Breast epithelium (tissue), 3 donors: ENCODE data around the gene GULP1.

Experiments
- CTCF ChIP-seq, 3 donors: fragments of 450-650 bp; IDR thresholded peaks; one replicate each; pipeline ENCODE4 v1.5.1; 2016 to 2017; ENCODE audit warnings: antibody characterized with exemption in 3 of 3, mild to moderate bottlenecking in 3 of 3, moderate library complexity in 3 of 3
- POLR2A ChIP-seq: fragments of 450-650 bp; IDR thresholded peaks from one replicate; pipeline ENCODE4 v1.6.1; 2016; ENCODE audit warnings: antibody characterized with exemption, mild to moderate bottlenecking, moderate library complexity
- POLR2AphosphoS5 ChIP-seq, 3 donors: sonication (generic); formaldehyde crosslinking; IDR thresholded peaks; one replicate each; pipeline ENCODE4 v1.6.1; 2017; ENCODE audit warnings: antibody characterized with exemption in 3 of 3

GRCh38 chr2:188452084-188452483 lies 160.4 kb downstream of the GULP1 start:
- no peak for TF ChIP-seq CTCF (IDR thresholded peaks at IDR 0.05)
- TF ChIP-seq POLR2AphosphoS5 (IDR thresholded peaks at IDR 0.05), result no peak
- no peak for TF ChIP-seq POLR2A
